SKM-1 treated with dmso at 0.1 percent for 144 hours (cell line): ENCODE measurements around the gene TMEM184C.

Source experiments
- DNase-seq: peaks from one replicate; lab custom pipeline; 2025; ENCODE audit not compliant: unreplicated experiment; lab: John Stamatoyannopoulos, UW

Gene TMEM184C

GRCh38 chr4:147599206-147599605 lies 18.0 kb upstream of the TMEM184C start:
- no peak for DNase-seq

- no peak for DNase-seq
Observed at GRCh38 chr4:147599769-147600168, 17.4 kb upstream of the TMEM184C start.

- no peak for DNase-seq
Observed at GRCh38 chr4:147605499-147605898, 11.7 kb upstream of the TMEM184C start.

GRCh38 chr4:147607471-147607870 lies 9.7 kb upstream of the TMEM184C start:
- DNase-seq = no peak

GRCh38 chr4:147610686-147611085 lies 6.5 kb upstream of the TMEM184C start:
- no peak for DNase-seq

GRCh38 chr4:147616849-147617172 lies 386 bp upstream of the TMEM184C start:
- no peak for DNase-seq

- no peak for DNase-seq
Observed at GRCh38 chr4:147617841-147618691, 869 bp downstream of the TMEM184C start.

GRCh38 chr4:147620315-147620714 lies 3.1 kb downstream of the TMEM184C start:
- no peak for DNase-seq

GRCh38 chr4:147625733-147626132 lies 8.5 kb downstream of the TMEM184C start:
- no peak for DNase-seq

GRCh38 chr4:147626903-147627302 lies 9.7 kb downstream of the TMEM184C start:
- DNase-seq = no peak

GRCh38 chr4:147628415-147628814 lies 11.2 kb downstream of the TMEM184C start:
- DNase-seq = no peak

- no peak for DNase-seq
Observed at GRCh38 chr4:147629783-147630730, 12.9 kb downstream of the TMEM184C start.

- no peak for DNase-seq
Observed at GRCh38 chr4:147633113-147633512, 15.9 kb downstream of the TMEM184C start.

GRCh38 chr4:147633643-147634042 lies 16.4 kb downstream of the TMEM184C start:
- DNase-seq = no peak

- DNase-seq = no peak
Observed at GRCh38 chr4:147635348-147635747, 18.2 kb downstream of the TMEM184C start.

GRCh38 chr4:147638365-147638764 lies 21.2 kb downstream of the TMEM184C start:
- no peak for DNase-seq

GRCh38 chr4:147638942-147639341 lies 21.7 kb downstream of the TMEM184C start:
- no peak for DNase-seq

GRCh38 chr4:147639388-147639787 lies 22.2 kb downstream of the TMEM184C start:
- no peak for DNase-seq

GRCh38 chr4:147640331-147640730 lies 23.1 kb downstream of the TMEM184C start:
- DNase-seq = no peak

- no peak for DNase-seq
Observed at GRCh38 chr4:147643616-147644015, 26.4 kb downstream of the TMEM184C start.

GRCh38 chr4:147644471-147644870 lies 27.3 kb downstream of the TMEM184C start:
- no peak for DNase-seq

- no peak for DNase-seq
Observed at GRCh38 chr4:147645099-147645498, 27.9 kb downstream of the TMEM184C start.
